Hematopoietic multipotent progenitor cell treated with erythropoietin and hydrocortisone succinate and interleukin-3 and kit ligand, for 15 days (in vitro differentiated cells): ENCODE results near the gene PATZ1.
A peak's percentile ranks its signal among the peaks of the same experiment; 100 is the strongest.
"Not testable (repeated sequence)": the region's sequence is repeated elsewhere in the genome, so short reads cannot be mapped to it uniquely, and the experiment has no call there.

ENCODE experiments used
- DNase-seq: peaks from one replicate; pipeline ENCODE4 v3.0.0-alpha.2; 2015; ENCODE audit warnings: low spot score

PATZ1 gene

DNA sequence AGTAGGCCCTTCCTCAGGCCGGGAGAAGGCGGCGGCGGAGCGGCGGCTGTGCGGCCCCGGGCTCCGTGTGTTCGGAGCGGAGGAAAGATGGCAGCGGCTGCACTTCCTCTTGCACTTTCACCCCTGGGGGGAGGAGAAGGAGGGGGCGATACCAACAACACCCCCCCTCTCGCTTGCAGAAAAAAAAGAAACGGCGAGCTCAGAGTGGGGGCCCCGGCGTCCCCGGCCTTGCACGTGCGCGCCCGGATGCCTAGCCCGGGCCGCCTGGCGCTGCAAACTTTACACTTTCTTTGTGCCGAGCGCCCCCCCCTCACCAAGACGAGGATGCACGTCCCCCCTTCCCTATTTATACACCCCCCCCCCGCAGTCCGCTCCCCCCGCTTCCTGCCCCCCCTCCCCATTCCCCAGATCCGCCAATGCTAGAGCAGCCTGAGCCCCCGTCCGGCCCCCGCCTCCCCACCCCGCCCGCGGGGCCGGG, at the start of gene PATZ1:
Gene PATZ1 (minus strand): TSS at position 92 of the 478 bp plus-strand sequence. CDS start 744 bp downstream, outside the sequence.
- DNase-seq, result no peak

DNA sequence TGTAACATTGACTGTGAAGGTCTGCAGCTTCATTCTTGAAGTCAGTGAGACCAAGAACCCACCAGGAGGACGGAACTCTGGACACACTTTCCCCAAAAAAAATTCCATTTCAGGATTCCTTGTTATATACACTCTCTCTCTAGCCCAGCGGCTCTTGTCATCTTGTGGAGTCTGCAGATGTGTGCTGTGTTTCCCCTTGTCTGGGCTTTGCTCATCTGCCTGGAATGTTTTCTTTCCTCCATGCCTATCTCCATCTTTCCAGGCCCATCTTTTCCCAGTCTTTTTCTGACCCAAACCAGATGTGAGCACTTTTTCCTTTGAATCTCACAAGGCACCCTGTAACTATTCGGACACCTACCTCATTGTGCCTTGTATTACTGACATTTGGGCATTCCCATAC, 48.2 kb upstream of the PATZ1 start:
- DNase-seq, result no peak

DNA sequence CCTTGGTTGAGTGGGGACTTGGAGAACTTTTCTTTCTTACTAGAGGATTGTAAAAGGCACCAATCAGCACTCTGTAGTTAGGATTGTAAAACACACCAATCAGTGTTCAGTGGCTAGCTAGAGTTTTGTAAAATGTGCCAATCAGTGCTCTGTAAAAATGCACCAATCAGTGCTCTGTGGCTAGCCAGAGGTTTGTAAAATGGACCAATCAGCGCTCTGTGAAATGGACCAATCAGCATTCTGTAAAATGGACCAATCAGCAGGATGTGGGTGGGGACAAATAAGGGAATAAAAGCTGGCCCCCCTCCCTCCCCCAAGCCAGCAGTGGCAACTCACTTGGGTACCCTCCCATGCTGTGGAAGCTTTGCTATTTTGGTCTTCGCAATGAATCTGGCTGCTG, 47.7 kb upstream of the PATZ1 start:
- no peak for DNase-seq

DNA sequence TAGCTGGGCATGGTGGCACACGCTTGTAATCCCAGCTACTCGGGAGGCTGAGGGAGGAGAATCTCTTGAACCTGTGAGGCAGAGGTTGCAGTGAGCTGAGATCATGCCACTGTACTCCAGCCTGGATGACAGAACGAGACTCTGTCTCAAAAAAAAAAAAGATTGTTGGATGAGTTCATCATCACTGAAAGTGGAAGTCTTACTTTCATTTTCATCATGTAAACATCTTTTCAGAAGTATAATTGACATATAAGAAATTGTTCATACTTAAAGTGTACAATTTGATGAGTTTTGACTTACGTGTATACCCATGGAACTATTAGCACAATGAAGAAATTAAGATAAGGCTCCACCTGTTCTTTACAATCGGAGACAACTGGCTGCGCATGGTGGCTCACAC, 32.5 kb upstream of the PATZ1 start:
- DNase-seq, result not testable (repeated sequence)

DNA sequence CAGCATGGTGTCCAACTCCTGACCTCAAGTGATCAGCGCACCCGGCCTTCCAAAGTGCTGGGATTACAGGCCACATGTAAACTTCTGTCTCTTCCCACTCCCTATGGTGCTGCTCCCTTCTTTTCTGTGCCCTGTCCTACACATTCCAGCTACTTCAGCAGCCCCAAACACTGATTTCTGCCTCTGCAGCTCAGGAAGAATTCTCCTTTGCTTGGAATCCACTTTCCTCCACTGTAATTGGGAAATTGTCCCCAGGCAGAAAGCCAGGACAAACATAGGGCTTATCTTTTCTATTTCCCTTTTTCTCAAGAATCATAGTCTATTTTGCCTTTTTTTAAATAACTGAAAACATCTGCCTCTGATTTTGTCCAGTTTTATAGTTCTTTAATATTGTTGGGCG, 32.0 kb upstream of the PATZ1 start:
- no peak for DNase-seq

DNA sequence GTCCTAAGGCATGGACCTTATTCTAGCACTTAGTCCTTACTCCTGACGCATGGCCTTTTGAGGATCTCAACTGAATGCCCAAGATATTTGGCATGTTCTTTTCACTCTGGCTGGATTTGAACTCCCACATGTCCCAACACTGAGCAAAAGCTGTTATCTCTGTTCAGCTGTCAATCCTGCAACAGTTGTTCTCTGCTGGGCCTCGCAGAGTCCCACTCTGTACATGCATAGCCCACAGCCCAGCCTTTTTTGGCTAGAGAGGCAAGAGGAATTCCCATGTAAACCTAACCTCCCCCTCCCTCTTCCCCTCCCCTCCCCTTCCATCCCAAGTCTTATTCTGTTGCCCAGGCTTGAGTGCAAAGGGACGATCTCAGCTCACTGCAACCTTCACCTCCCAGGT, 31.5 kb upstream of the PATZ1 start:
- no peak for DNase-seq

DNA sequence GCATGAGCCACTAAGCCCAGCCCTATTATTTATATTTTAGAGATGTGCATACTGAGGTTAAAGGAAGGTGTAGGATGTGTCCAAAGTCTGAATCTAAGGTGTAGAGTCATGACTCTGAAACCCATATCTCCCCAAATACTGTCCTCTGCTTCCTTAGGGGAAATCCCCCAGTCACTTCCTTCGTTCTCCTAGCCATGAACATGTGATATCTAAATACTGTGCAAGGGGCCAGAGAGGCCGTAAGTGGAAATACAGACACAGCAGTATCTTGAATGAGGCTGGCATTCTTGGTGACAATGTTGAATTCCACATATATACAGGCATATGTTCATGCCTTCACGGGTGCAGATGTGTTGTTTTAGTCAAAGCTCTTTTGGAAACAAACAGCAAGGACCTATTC, 21.3 kb upstream of the PATZ1 start:
- DNase-seq, result no peak

GRCh38 chr22:31363885-31364465, 17.8 kb upstream of the PATZ1 start:
- DNase-seq, result no peak

DNA sequence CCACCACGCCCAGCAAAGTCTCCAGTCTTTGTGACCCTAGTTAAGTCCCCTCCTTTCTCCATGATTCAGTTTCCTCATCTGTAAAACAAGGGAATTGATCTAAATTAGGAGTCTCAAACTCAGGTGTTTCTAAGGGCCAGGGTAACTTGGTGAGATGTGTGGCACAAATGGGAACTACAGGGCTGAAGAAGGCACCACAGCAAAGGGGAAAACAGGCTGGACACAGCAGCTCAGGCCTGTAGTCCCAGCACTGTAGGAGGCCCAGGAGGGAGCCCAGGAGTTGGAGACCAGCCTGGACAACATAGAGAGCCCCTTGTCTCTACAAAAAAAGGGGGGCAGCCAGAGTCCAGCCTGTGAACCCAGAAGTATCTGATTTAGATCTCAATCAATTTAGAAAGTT, 15.6 kb upstream of the PATZ1 start:
- no peak for DNase-seq

DNA sequence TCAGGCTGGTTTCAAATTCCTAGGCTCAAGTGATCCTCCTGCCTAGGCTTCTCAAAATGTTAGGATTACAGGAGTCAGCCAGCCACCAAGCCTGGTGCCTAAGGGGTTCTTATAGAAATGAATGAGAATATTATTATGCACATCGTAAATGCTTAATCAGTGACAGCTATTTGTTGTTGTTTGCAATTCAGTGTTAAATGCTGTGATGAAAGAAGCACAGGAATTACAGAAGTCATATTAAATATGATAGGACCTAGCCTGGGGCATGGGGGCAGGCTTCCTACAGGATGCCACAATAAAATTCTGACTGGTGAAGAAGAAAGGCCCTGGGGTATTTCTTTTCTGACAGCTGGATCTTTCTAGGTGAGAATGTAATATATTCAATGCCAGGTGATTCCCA, 13.9 kb upstream of the PATZ1 start:
- DNase-seq, result no peak

DNA sequence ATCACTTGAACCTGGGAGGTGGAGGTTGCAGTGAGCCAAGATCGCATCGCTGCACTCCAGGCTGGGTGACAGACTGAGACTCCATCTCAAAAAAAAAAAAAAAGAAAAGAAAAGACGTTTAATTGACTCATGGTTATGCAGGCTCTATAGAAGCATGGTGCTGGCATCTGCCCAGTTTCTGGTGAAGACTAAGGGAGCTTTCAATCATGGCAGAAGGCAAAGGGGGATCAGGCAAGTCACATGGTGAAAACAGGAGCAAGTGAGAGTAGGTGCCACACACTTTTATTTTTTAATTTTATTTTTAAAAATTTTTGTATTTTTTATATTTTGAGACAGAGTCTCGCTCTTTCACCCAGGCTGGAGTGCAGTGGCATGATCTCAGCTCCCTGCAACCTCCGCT, 8.4 kb upstream of the PATZ1 start:
- DNase-seq, result no peak

- no peak for DNase-seq
Measured at GRCh38 chr22:31350410-31350863, 4.3 kb upstream of the PATZ1 start.

DNA sequence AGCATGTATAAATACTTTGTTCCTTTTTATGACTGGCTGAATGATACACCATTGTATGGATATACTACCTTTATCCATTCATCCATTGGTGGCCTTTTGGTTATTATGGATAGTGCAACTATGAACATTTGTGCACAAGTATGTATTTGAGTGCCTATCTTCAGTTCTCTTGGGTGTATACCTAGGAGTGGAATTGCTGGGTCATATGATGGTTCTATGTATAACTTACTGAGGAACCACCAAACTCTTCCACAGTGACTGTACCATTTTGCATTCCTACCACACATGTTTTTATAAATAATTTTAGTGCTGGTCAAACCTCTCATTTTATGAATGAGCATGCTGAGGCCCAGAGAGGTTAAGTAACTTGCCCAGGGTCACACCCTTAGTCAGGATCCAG, 3.8 kb upstream of the PATZ1 start:
- no peak for DNase-seq

- DNase-seq, result no peak
Measured at GRCh38 chr22:31348766-31349165, 2.6 kb upstream of the PATZ1 start.

GRCh38 chr22:31348009-31348337, 1.8 kb upstream of the PATZ1 start:
- not testable (repeated sequence) for DNase-seq

DNA sequence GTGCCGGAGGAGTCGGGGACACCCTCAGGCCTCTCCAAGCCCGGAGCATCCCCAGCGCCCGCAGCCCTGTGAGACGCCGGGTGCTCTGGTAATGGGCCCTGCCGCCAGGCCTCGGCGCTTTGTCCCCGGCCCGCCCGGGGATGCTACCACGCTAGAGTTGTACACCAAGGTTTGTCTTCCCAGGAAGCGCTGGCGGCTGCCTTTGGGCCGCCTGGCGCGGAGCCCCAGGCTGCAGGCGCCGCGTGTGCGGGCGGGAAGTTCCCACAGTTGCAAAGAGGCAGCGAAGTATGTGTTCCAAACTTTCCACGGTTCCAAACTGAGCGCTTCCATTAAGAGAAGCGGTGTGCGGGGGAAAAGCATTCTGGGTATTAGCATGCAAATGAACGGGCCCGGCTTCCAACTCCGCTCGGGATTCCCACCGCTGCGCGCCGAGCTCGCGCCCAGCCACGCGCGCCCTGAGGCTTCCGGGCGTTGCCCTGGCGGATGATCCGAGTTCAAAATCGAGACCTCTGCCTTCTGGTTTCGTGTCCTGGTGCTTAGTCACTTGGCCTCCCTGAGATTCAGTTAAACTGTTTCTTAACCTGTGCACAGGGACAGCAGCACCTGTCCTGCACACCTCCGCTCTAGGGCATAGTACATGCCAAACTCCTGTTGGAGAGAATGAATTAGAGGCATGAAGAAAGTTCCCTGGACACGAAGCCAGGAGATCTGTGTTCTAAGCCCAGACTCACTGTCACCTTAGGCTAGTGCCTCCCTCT, 1.3 kb upstream of the PATZ1 start:
- DNase-seq, result peak; percentile 28

DNA sequence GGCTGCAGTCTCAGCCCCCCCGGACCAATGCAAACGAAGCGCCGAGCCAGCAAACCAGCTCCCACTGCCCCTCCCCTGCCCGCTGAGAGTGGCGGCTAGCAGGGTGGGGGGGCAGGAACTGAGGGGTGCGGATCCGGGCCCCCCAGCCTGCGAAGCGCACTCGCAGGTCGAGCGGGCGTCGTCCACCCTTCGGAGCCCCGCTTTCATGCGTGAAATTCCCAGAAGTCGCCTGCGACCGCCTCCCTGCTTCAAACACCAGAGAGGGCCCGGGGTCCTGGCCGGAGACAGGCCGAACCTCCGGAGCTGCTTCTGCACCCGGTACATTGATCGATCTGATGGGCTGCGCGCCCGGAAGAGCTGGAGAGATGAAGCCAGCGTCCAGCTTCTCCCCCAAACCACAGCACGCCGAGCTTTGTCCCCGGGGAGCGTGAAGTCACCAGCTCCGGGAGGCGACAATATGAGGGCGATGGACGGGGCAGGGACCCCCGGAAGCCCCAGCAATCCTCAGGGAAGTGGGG, 646 bp upstream of the PATZ1 start:
- DNase-seq, result no peak

- peak; percentile 82 for DNase-seq
Measured at GRCh38 chr22:31345331-31346254, 553 bp downstream of the PATZ1 start.

DNA sequence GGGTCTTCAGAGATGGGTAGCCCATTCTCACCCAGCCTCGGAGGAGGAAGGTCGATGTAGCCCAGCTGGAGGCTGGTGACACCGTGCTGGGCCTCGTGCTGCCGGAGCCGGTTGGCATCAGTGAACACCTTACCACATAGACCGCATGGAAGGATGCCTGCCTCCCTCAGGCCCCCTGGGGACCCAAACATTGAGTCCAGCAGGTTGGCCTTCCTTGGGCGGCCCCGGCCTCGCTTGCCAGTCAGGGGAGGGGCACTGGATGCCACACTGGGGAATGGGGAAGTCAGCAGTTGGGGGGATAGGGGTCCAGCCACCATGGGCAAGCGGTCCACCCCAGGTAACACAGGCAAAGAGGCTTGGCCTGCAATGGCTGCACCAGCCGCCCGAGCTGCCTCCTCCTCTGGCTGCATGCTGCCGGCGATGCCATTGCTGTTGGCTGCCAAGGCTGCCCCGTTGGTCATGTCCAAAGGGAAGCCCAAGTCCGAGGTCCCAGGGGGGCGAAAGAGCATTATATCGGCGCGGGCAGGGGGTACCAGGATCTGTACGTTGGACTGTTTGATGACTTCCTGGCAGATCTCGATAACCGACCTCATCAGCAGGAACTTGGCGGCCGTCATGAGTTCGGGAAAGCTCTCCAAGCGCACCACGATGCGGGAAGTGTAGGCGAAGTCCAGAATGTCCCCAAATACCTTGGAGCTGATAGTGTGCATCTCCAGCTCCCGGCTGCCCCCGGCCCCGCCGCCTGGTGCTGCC, 1.4 kb downstream of the PATZ1 start:
- no peak for DNase-seq

DNA sequence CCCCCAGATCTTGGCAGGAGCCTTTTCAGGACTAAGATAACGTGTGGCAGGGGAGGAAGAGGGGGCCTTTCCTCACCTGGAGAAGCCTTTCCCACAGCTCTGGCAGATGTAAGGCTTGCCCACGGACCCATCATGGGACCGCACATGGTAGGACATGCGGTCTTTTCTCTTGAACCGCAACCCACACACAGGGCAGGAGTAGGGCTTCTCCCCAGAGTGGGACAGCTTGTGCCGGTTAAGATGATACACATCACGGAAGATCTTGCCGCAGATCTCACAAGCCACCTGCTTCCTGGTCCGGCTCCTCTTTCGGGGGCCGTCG, 1.9 kb downstream of the PATZ1 start:
- no peak for DNase-seq

GRCh38 chr22:31343235-31344191, 2.6 kb downstream of the PATZ1 start:
- DNase-seq, result no peak
